Stimulated activated CD4-positive, alpha-beta T cell treated with anti-CD3 and anti-CD28 coated beads, Interleukin-12 subunit alpha, Interleukin-12 subunit beta, amount 100 ng/mL, for 24 hours (primary cell): ENCODE results near the gene MMP15.

Experiments used
- DNase-seq, 2 experiments: peaks; one replicate each; pipeline ENCODE4 v3.0.0-alpha.2; 2020; ENCODE audit warnings: low read depth in 2 of 2

Gene MMP15

DNA sequence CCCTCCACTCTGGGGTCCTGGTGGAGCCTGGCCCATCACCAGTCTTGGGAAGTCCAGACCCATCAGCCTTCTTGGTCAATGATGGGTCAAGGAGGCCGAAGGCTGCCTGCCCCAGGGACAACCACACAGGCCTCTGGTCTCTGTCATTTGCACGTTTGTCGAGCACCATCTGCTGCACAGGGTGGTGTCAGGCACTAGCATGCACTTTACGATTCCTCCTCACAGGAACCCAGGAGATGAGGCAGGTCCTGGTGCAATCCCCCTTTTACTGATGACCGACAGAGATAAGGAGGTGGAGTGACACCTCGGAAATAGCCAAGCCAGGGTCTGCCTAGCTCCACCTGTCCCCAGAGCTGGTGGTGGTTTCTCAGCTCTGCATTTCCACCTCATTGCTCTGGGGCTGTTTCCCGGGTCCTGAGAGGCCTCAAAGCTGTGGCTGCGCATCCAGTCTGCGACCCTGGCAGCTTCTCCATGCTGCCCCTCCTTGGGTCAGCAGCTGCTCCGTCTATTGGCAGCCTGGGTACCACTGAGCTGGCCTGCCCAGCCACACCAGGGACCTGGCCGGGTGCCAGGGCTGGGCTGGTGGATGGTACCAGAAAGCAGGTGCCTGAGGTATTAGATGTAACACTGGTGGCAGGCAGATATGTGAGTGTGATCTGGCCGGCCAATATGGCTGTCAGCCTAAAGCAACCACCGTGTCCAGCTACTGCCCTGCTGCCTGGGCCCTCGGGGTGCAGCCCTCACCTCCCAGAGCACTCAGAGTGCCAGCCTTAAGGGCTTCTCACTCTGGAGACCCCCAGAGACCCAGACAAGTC is 10.0 kb downstream of the MMP15 start:
- DNase-seq: no peak

DNA sequence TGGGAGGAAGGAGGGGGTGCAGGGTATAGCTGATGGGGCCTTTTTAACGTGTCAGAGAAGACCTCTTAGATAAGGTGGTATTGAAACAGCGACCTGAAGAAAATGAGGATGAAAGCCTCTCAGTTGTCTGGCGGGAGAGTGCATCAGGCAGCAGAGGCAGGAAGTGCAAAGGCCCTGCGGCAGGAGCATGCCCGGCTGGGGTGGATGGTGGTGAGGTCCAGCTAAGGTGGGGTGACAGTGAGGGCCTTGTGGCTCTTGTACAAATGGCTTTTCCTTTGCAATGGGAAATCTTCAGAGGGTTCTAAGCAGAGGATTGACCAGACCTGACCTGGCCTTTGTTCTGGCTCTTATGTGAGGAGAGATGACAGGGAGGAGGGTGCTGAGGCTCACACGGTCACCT is 11.4 kb downstream of the MMP15 start:
- no peak for DNase-seq

DNA sequence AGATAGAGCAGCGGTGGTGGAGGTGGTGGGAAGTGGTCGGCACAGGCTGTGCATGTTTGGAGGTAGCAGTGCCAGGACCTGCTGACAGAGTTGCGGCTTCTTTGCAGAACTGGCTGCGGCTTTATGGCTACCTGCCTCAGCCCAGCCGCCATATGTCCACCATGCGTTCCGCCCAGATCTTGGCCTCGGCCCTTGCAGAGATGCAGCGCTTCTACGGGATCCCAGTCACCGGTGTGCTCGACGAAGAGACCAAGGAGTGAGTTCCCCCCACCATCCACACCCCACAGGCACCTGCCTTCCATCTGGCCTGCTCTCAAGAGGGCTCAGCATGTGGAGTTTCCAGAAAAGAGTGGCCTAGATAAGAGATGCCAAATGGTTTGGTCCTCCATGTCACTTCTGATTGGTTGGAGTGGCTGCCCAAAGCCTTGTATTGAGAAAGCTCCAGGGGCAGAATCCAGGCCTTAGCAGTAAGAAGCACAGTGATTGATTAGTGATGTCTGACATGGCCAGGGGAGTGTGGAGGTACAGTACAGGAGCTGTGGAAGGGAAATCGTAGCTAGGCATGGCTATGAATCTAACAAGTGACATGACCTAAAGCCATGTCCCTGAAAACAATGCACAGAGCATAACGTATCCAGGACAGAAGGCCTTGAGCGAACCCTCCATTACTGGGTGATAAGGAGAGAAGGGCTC is 12.0 kb downstream of the MMP15 start:
- no peak for DNase-seq

- no peak for DNase-seq
Observed at GRCh38 chr16:58038219-58038641, 12.7 kb downstream of the MMP15 start.

- DNase-seq: no peak
Observed at GRCh38 chr16:58039829-58040495, 14.4 kb downstream of the MMP15 start.

- no peak for DNase-seq
Observed at GRCh38 chr16:58040496-58040846, 14.9 kb downstream of the MMP15 start.

- no peak for DNase-seq
Observed at GRCh38 chr16:58040945-58041627, 15.5 kb downstream of the MMP15 start.

- no peak for DNase-seq
Observed at GRCh38 chr16:58041628-58041955, 16.0 kb downstream of the MMP15 start.

- no peak for DNase-seq
Observed at GRCh38 chr16:58042001-58042885, 16.7 kb downstream of the MMP15 start.

DNA sequence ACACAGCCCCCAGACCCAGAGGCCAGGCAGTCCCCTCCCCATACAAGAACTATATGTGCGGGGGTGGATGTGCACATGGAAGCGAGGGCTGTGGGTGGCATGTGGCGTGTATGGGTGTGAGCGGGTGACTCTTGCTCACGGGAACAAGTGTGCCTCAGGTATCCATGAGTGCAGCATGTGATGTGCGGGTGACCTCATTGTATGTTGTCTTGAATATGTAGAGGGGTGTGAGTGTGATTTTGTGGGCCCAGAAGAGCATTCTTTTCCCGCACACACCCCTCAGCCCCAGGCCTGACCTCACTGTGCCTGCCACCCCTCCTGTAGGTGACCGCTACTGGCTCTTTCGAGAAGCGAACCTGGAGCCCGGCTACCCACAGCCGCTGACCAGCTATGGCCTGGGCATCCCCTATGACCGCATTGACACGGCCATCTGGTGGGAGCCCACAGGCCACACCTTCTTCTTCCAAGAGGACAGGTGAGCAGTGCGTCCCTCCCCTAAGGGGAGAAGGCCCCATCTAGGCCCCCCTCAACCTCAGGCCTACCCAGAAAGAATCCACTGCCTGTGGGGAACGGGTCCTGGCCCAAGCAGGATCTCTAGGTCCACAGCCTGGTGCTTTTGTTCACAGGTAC is 17.4 kb downstream of the MMP15 start:
- no peak for DNase-seq

DNA sequence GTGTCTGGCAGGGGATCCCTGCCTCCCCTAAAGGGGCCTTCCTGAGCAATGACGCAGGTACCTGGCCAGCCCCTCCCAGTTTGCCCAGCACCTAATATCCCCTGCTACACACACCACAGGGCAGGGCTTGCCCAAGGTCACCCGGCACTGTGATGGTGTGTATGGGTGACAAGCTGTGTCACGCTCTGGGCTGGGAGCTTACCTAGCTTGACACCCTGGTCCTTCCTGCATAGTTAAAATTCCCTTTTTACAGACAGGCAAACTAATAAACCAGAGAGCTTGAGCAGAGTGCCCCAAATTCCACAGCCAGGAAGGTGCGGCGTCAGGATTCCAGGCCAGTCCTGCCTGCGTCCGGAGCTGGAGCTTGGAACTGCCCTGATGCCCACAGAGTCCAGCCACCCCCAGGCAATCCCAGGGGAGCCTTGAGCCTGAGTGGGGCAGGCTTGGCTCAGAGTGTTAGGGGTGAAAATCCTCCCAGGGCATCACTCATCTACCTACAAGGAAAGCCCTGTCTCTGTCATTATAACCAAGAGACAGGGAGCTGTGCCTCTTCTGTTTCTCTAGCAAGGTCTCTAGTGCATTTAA is 18.1 kb downstream of the MMP15 start:
- no peak for DNase-seq

DNA sequence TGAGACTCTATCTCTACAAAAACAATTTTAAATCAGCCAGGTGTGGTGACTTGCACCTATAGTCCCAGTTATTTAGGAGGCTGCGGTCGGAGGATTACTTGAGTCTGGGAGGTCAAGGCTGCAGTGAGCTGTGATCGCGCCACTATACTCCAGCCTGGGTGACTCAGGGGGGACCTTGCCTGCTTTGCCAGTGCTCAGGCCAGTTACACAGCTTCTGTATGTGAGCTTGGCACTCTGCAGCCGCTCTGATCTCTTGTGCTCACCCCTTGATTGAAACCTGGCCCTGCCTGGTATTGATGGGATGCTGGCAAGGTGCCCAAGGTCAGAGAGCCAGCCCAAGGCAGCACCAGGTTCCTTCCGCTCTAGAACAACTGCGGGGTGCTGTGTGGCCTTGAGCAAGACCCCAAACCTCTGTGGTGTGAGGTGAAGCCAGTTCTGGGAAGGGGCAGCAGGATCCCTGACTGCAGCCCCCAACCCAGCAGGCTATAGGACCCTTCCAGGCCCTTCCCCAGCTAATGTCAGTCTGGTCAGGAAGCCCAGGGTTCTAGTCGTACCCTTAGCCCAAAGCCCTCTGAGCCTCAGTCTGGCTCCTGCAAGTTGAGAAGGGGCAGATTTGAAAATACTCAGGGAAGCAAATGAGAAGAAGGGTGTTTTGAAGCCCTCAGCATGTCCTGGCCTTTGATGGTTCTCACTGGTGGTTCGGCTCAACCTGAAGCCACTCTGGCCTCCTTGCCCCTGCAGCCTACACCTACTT is 18.9 kb downstream of the MMP15 start:
- no peak for DNase-seq

GRCh38 chr16:58045096-58045495 is 19.5 kb downstream of the MMP15 start:
- no peak for DNase-seq

GRCh38 chr16:58046054-58046881 is 20.7 kb downstream of the MMP15 start:
- DNase-seq: no peak

GRCh38 chr16:58046936-58047335 is 21.4 kb downstream of the MMP15 start:
- DNase-seq: no peak

- no peak for DNase-seq
Observed at GRCh38 chr16:58047557-58048348, 22.2 kb downstream of the MMP15 start.

- no peak for DNase-seq
Observed at GRCh38 chr16:58048494-58049231, 23.1 kb downstream of the MMP15 start.
